H1 (cell line): ENCODE data around the gene MIS18A. TPM values are rescaled to one million over a fixed set of nuclear protein-coding genes. Genes with fewer than 3 reads are reported as not detected.

Experiments used
- GABPA ChIP-seq: IDR thresholded peaks from 2 replicates; pipeline ENCODE4 v1.6.1; 2011; ENCODE audit warnings: mild to moderate bottlenecking, low read length, moderate library complexity, borderline replicate concordance; ENCODE audit not compliant: insufficient read depth
- RAD21 ChIP-seq, 2 experiments: IDR thresholded peaks in 1 of 2; conservative IDR thresholded peaks in 1 of 2; 2 replicates each; pipeline ENCODE4 v1.6.1; 2011; ENCODE audit warnings: low read depth in 2 of 2, low read length in 2 of 2, improper control_type of control experiment in 1 of 2, inconsistent platforms in 1 of 2, mild to moderate bottlenecking in 1 of 2, moderate library complexity in 1 of 2
- polyA plus RNA-seq, 7 experiments: library from polyadenylated mRNA; depleted of rRNA in 3 of 7; stranded (reverse) in 5 of 7; unstranded in 2 of 7; fragments of >200 nt in 5 of 7; fragments of 200-250 nt in 2 of 7; gene quantifications; 1 replicate in 5 of 7; 2 replicates in 1 of 7; 4 replicates in 1 of 7; pipeline versions ENCODE4 v1.2.1 to v1.2.3, GENCODE V29; 2011 to 2013; ENCODE audit warnings: missing spikeins in 2 of 7, mixed read lengths in 2 of 7
- total RNA-seq: library from RNA; stranded (reverse); fragmentation: NEBNext Ultra II Directional; extraction: Animal tissue kit (Norgen Biotek cat#: 25700); gene quantifications from 2 replicates; pipeline ENCODE4 v1.2.1, GENCODE V29; 2021
- TF ChIP-seq, protein P1 (sequence below): fragments of 300-600 bp; sonication (generic); IDR thresholded peaks from 2 replicates; pipeline ENCODE4 v1.7.1; 2012; ENCODE audit warnings: low read length, moderate library complexity, mild to moderate bottlenecking, inconsistent platforms; ENCODE audit not compliant: insufficient replicate concordance
- TF ChIP-seq, protein P2 (sequence below): IDR thresholded peaks from 2 replicates; pipeline ENCODE4 v1.6.1; 2012; ENCODE audit warnings: inconsistent platforms

MIS18A gene
- total and polyA plus RNA-seq, 2 of the 8 experiments (the other 6 are each of a cell fraction or from before 2014, with no cell fraction given): 28.9 to 53.0 TPM

DNA sequence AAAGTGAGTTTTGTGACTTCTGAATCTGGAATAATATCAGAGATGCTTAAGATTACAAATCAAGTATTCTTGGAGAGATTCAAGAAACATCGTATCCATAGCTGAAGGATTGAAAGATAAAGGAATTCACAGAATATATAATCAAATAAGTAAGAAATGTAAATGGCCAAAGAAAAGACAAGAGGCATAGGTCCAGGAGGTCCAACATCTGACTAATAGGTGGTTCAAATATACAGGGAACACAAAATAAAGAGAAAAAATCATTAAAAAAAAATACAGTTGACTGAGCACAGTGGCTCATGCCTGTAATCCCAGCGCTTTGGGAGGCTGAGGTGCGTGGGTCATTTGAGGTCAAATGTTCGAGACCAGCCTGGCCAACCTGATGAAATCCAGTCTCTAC is 6.6 kb upstream of the MIS18A start (continued):
- TF ChIP-seq, protein P1, sequence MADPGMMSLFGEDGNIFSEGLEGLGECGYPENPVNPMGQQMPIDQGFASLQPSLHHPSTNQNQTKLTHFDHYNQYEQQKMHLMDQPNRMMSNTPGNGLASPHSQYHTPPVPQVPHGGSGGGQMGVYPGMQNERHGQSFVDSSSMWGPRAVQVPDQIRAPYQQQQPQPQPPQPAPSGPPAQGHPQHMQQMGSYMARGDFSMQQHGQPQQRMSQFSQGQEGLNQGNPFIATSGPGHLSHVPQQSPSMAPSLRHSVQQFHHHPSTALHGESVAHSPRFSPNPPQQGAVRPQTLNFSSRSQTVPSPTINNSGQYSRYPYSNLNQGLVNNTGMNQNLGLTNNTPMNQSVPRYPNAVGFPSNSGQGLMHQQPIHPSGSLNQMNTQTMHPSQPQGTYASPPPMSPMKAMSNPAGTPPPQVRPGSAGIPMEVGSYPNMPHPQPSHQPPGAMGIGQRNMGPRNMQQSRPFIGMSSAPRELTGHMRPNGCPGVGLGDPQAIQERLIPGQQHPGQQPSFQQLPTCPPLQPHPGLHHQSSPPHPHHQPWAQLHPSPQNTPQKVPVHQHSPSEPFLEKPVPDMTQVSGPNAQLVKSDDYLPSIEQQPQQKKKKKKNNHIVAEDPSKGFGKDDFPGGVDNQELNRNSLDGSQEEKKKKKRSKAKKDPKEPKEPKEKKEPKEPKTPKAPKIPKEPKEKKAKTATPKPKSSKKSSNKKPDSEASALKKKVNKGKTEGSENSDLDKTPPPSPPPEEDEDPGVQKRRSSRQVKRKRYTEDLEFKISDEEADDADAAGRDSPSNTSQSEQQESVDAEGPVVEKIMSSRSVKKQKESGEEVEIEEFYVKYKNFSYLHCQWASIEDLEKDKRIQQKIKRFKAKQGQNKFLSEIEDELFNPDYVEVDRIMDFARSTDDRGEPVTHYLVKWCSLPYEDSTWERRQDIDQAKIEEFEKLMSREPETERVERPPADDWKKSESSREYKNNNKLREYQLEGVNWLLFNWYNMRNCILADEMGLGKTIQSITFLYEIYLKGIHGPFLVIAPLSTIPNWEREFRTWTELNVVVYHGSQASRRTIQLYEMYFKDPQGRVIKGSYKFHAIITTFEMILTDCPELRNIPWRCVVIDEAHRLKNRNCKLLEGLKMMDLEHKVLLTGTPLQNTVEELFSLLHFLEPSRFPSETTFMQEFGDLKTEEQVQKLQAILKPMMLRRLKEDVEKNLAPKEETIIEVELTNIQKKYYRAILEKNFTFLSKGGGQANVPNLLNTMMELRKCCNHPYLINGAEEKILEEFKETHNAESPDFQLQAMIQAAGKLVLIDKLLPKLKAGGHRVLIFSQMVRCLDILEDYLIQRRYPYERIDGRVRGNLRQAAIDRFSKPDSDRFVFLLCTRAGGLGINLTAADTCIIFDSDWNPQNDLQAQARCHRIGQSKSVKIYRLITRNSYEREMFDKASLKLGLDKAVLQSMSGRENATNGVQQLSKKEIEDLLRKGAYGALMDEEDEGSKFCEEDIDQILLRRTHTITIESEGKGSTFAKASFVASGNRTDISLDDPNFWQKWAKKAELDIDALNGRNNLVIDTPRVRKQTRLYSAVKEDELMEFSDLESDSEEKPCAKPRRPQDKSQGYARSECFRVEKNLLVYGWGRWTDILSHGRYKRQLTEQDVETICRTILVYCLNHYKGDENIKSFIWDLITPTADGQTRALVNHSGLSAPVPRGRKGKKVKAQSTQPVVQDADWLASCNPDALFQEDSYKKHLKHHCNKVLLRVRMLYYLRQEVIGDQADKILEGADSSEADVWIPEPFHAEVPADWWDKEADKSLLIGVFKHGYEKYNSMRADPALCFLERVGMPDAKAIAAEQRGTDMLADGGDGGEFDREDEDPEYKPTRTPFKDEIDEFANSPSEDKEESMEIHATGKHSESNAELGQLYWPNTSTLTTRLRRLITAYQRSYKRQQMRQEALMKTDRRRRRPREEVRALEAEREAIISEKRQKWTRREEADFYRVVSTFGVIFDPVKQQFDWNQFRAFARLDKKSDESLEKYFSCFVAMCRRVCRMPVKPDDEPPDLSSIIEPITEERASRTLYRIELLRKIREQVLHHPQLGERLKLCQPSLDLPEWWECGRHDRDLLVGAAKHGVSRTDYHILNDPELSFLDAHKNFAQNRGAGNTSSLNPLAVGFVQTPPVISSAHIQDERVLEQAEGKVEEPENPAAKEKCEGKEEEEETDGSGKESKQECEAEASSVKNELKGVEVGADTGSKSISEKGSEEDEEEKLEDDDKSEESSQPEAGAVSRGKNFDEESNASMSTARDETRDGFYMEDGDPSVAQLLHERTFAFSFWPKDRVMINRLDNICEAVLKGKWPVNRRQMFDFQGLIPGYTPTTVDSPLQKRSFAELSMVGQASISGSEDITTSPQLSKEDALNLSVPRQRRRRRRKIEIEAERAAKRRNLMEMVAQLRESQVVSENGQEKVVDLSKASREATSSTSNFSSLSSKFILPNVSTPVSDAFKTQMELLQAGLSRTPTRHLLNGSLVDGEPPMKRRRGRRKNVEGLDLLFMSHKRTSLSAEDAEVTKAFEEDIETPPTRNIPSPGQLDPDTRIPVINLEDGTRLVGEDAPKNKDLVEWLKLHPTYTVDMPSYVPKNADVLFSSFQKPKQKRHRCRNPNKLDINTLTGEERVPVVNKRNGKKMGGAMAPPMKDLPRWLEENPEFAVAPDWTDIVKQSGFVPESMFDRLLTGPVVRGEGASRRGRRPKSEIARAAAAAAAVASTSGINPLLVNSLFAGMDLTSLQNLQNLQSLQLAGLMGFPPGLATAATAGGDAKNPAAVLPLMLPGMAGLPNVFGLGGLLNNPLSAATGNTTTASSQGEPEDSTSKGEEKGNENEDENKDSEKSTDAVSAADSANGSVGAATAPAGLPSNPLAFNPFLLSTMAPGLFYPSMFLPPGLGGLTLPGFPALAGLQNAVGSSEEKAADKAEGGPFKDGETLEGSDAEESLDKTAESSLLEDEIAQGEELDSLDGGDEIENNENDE: no peak
- TF ChIP-seq GABPA (no peak), RAD21 (IDR thresholded peaks at IDR 0.05 in 1 of 2, conservative IDR thresholded peaks at IDR 0.05 in 1 of 2; ENCODE audit: low read depth in 2 of 2, low read length in 2 of 2) (no peak)
- TF ChIP-seq, protein P2, sequence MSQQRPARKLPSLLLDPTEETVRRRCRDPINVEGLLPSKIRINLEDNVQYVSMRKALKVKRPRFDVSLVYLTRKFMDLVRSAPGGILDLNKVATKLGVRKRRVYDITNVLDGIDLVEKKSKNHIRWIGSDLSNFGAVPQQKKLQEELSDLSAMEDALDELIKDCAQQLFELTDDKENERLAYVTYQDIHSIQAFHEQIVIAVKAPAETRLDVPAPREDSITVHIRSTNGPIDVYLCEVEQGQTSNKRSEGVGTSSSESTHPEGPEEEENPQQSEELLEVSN: no peak
- TF ChIP-seq, all 59 proteins: peak for 0
